HUES48 (cell line): ENCODE results near the gene MAP7D3.

Source experiments
- H3K27ac ChIP-seq: one replicate; pipeline ENCODE4 v1.7.0; 2013; ENCODE audit warnings: low read depth, low read length, inconsistent platforms
- H3K27me3 ChIP-seq: 2 replicates; pipeline ENCODE4 v1.6.1; 2013; ENCODE audit warnings: mild to moderate bottlenecking, low read length; ENCODE audit not compliant: control insufficient read depth, insufficient read depth
- H3K36me3 ChIP-seq: 2 replicates; pipeline ENCODE4 v1.6.1; 2013; ENCODE audit warnings: low read length; ENCODE audit not compliant: control insufficient read depth, insufficient read depth
- H3K4me1 ChIP-seq: 2 replicates; pipeline ENCODE4 v1.6.1; 2013; ENCODE audit warnings: mild to moderate bottlenecking, low read length; ENCODE audit not compliant: control insufficient read depth, insufficient read depth
- H3K4me3 ChIP-seq: 2 replicates; pipeline ENCODE4 v1.5.1; 2013; ENCODE audit warnings: mild to moderate bottlenecking, low read depth, low read length
- H3K9ac ChIP-seq: 2 replicates; pipeline ENCODE4 v1.6.1; 2013; ENCODE audit warnings: mild to moderate bottlenecking, low read depth, low read length, moderate library complexity
- H3K9me3 ChIP-seq: 2 replicates; pipeline ENCODE4 v1.6.1; 2013; ENCODE audit warnings: low read length; ENCODE audit not compliant: control insufficient read depth, insufficient read depth

Gene MAP7D3

DNA sequence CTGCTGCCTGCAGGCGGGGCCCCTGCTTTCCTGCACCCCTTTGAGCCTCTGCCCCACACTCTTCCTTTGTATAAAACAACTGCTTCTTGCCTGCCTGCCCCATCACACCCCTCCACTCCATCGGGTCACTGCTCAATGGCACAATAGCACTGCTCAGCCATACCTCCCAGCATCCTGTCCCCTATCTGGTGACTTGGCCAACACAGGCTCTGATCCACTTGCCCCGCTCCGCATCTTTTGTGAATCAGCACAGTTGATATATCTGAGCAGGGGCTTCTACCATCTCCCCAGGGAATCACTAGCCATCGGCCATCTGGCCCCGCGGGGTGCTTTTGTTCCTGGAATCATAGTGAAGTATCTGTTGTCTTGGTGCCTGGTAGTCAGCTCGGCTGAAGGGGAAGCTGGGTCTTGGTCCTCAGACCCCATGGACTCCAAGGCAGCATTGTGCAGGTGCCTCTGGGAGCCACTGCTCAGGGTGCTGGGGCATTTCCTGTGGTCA is 45.3 kb downstream of the MAP7D3 start:
- no peaks in the 10 kb centered on the region for H3K9me3 ChIP-seq
- H3K9ac ChIP-seq = no peak overlapping the region
- H3K4me3 ChIP-seq = no peak overlapping the region
- H3K36me3 ChIP-seq = peaks cover 36% of the 10 kb centered on the region
- no peak overlapping the region for H3K27ac ChIP-seq
- H3K4me1 ChIP-seq = peaks cover 22% of the 10 kb centered on the region
- H3K27me3 ChIP-seq = no peaks in the 10 kb centered on the region

DNA sequence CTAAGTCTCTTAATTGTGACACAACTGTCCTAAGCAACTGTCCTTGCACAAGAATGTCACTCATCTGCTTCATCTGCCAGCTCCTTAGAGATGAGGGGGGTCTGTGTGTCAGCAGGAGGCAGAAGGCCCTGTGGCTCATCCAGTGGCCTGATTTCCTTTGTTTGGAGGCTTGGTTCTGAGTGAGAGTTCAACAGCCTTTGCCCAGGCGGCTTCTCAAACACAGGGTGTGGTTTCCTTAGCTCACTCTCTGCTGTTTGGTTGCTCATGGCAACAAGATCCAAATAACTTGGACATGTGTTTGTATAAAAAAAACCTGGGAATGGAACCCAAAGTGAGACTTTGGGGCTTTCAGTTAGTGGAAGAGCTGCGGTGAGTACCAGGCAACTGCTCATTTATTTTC is 46.6 kb downstream of the MAP7D3 start:
- no peak overlapping the region for H3K27ac ChIP-seq
- no peak overlapping the region for H3K4me3 ChIP-seq
- peaks cover 26% of the 10 kb centered on the region for H3K4me1 ChIP-seq
- H3K9me3 ChIP-seq = no peaks in the 10 kb centered on the region
- no peak overlapping the region for H3K9ac ChIP-seq
- peaks cover 23% of the 10 kb centered on the region for H3K36me3 ChIP-seq
- H3K27me3 ChIP-seq = no peaks in the 10 kb centered on the region

DNA sequence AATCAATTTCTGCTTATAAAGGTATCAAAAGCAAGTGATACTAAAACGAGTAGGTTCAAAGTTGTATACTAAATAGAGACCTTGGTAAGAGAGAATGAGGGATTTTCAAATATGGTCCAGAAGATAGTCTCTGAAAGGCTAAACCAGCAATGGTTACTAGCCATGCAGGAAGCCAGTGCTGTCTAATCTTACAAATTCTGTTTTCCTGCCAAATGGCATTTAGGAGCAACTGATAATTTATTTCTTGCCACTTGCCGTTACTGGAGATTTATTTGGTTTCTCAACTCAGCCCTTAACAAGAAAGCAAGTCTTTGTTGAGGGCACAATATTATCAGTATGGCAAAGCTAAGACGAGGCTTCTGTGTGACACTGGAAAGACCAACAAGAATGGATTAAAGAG is 47.2 kb downstream of the MAP7D3 start:
- no peaks in the 10 kb centered on the region for H3K27me3 ChIP-seq
- H3K4me1 ChIP-seq = peaks cover 30% of the 10 kb centered on the region
- no peak overlapping the region for H3K27ac ChIP-seq

DNA sequence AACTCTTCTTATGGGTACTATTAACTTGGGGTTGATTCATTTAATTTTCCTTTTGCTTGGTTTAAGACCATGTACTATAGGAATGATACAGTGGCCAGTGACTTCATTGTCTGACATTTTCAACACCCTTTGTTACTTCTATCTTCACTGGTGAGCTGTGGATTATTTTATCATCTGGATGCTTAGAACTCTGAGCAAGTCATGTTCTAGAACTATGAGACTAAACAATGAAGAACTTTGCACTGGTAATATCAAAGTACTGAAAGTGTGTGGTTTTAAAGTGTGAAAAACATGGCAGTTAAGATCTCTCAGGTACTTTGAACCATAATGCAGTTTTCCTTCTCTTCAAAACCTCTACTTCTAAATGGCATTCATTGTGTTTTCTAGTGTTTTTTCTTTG is 47.8 kb downstream of the MAP7D3 start:
- H3K9me3 ChIP-seq = no peaks in the 10 kb centered on the region
- peaks cover 21% of the 10 kb centered on the region for H3K36me3 ChIP-seq
- H3K4me1 ChIP-seq = peaks cover 30% of the 10 kb centered on the region
- H3K9ac ChIP-seq = no peak overlapping the region
- no peaks in the 10 kb centered on the region for H3K27me3 ChIP-seq
- H3K4me3 ChIP-seq = no peak overlapping the region
- H3K27ac ChIP-seq = no peak overlapping the region

More for the DNA sequence above, 47.2 kb downstream of the MAP7D3 start:
- Histone ChIP-seq H3K9me3 (no peaks in the 10 kb centered on the region), H3K36me3 (peaks cover 22% of the 10 kb centered on the region), H3K4me3 (no peak overlapping the region), H3K9ac (no peak overlapping the region)

DNA sequence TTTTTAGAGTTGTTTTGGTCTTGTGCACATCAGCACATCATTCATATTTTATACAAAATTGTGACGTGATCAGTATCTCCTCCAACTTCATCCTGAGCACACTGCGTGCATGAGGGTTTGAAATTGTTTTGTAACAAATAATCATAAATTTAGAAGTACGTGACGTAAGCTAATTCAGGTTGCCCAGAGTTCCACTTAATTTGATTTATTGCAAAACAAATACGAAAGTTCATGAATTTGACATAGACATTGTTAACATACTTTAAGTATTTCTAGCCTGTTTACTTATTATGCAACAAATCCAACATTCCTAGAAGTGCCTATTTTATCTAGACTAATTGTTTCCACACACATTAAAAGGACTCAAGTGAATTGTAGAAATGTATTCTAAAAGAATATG is 48.3 kb downstream of the MAP7D3 start:
- H3K4me3 ChIP-seq = no peak overlapping the region
- no peaks in the 10 kb centered on the region for H3K27me3 ChIP-seq
- no peaks in the 10 kb centered on the region for H3K9me3 ChIP-seq
- peaks cover 30% of the 10 kb centered on the region for H3K4me1 ChIP-seq
- no peak overlapping the region for H3K9ac ChIP-seq
- peaks cover 15% of the 10 kb centered on the region for H3K36me3 ChIP-seq
- H3K27ac ChIP-seq = no peak overlapping the region

DNA sequence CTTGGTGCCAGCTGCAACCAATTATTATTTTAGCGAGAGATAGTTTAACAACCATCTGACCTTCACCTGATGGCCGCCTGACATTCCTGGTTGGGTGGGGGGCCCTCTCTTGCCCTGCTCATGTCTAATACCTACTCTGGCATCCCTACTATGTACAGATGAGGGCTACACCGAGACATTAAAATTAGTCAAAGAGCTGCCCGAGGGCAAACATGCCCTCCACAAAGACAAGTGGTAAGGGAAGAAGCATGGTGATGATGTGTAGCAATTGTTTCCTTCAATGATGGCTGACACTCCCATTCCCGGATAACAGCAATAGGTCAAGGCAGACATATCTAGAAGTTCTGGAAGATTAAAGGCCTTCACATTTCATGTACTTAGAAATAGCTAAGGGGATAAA is 49.6 kb downstream of the MAP7D3 start:
- Histone ChIP-seq H3K9me3 (no peaks in the 10 kb centered on the region), H3K36me3 (peaks cover 4% of the 10 kb centered on the region), H3K9ac (no peak overlapping the region), H3K4me3 (no peak overlapping the region), H3K27ac (no peak overlapping the region), H3K4me1 (peaks cover 30% of the 10 kb centered on the region), H3K27me3 (no peaks in the 10 kb centered on the region)

DNA sequence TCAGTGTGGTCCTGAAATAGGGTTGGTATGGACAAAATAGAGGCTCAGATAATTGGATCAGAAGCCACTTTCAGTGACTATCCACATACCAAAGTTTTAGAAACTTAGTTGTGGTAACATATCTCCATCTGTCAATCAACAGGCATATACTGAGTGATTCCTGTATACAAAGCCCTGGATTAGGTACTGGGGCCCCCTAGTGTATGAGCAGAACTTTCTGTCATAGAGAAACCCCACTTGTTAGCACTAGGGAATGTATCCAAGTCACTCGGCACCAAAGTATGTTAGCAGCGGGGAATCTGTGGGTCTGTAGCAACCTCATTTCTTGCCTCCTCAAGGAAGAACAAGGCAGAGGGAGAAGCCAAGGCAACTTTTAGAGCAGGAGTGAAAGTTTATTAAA is 50.7 kb downstream of the MAP7D3 start:
- H3K4me1 ChIP-seq = peaks cover 21% of the 10 kb centered on the region
- H3K9me3 ChIP-seq = no peaks in the 10 kb centered on the region
- H3K27ac ChIP-seq = no peak overlapping the region
- no peak overlapping the region for H3K9ac ChIP-seq
- H3K4me3 ChIP-seq = no peak overlapping the region
- no peaks in the 10 kb centered on the region for H3K27me3 ChIP-seq
- H3K36me3 ChIP-seq = no peaks in the 10 kb centered on the region

DNA sequence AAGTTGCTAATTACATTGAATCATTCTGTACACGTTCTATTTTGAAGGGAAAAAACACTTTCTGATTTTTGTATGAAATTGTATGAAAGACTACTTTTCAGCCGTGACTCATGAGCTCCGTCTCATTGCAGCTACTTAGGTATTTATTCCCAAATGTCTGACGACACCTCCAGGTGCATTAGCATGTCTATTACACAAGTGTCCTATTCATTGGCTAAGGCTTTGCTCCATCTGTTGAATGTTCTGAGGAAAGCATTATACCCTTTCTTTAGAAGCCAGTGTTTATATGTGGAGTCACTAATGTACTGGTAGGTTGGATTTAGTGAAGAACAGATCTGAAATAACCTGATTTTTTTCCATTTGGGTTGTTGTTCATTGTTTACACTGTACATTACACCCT is 51.8 kb downstream of the MAP7D3 start:
- Histone ChIP-seq H3K9ac (no peak overlapping the region), H3K27ac (no peak overlapping the region), H3K4me3 (no peak overlapping the region), H3K36me3 (no peaks in the 10 kb centered on the region), H3K9me3 (no peaks in the 10 kb centered on the region), H3K27me3 (no peaks in the 10 kb centered on the region), H3K4me1 (peaks cover 14% of the 10 kb centered on the region)

DNA sequence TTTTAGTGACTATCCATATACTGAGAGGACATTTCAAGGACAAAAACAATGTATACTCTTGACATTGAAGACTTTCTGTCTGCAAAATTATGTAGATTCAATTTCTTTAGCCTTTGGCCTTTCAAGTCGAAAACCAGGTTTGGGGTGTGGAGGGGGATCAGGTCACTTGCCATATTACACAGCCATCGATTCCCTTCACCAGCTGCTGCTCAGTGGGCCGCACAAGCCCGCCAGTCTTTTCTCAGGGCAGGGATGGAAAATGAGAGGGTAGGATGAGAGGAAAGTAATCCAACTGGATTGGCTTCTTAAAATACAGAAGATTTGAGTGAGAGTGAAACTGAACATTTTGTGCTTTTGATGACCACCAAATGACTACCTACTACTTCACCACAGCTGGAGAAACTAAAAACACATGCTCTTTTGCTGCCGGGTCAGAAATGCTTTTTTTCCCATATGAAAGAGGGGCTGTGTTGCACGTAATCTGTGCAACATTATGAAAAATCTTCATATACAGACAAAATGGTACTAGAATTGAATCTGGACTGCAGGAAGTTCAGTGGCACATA is 52.4 kb downstream of the MAP7D3 start:
- Histone ChIP-seq H3K9ac (no peak overlapping the region), H3K4me1 (peaks cover 14% of the 10 kb centered on the region), H3K27ac (no peak overlapping the region), H3K4me3 (no peak overlapping the region), H3K36me3 (no peaks in the 10 kb centered on the region), H3K9me3 (no peaks in the 10 kb centered on the region), H3K27me3 (no peaks in the 10 kb centered on the region)

DNA sequence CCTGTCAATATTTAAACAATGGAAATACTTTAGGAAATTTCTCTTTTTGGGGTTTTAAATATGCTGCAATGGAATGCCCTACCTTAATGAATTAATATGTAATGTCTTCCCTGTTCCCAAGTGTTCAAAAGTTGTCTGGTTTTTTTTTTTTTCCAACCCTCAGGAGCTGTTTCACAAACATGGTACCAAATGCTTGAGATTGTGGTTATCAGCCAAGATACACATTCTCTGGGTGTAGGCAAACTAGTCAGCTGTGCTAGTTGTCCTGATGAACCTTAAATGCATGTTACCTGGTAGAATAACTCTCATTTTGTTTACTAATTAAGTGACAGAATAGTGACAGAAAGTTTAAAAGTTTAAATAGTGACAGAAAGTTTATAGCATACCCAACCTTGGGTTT is 53.2 kb downstream of the MAP7D3 start:
- H3K27ac ChIP-seq = no peak overlapping the region
- H3K9ac ChIP-seq = no peak overlapping the region
- no peaks in the 10 kb centered on the region for H3K36me3 ChIP-seq
- H3K27me3 ChIP-seq = no peaks in the 10 kb centered on the region
- peaks cover 14% of the 10 kb centered on the region for H3K4me1 ChIP-seq
- no peaks in the 10 kb centered on the region for H3K9me3 ChIP-seq
- no peak overlapping the region for H3K4me3 ChIP-seq

DNA sequence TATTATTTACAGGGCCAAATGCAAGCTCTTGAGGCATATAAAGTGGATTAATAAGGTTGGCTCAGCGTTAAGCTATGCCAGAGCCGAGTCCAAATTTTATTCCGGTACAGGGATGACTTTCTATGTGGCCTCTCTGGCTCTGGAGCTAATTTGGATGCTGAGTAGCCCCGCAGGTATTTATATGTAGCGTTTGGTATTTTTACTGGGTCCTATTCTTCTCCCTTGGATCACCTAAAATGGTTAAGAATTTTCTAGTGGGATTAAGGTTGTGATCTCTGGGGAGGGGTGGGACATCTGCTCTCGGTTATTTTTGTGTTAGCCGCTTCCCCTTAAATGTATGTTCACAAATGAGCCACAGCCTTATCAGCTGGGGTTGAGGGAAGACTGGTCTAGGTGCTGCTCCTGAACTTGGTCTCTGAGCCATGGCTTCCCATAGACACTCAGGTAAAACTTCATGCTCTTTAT is 54.5 kb downstream of the MAP7D3 start:
- Histone ChIP-seq H3K27me3 (no peaks in the 10 kb centered on the region), H3K9ac (no peak overlapping the region), H3K36me3 (no peaks in the 10 kb centered on the region), H3K27ac (no peak overlapping the region), H3K4me3 (no peak overlapping the region), H3K4me1 (peaks cover 14% of the 10 kb centered on the region), H3K9me3 (no peaks in the 10 kb centered on the region)
